ENCODE data around the gene ENTHD1. TPM values are rescaled to one million over a fixed set of nuclear protein-coding genes. Genes with fewer than 3 reads are reported as not detected.

Gene ENTHD1
- total RNA-seq, 2 experiments from 2014 or later = 0.07 to 0.21 TPM

- Mint-ChIP-seq H3K4me3 (no peak overlapping the region), H3K36me3 (ENCODE audit: low read depth) (no peaks in the 10 kb centered on the region), H3K4me1 (peaks cover 2% of the 10 kb centered on the region), H3K27ac (no peak overlapping the region), H3K27me3 (peaks cover 19% of the 10 kb centered on the region), H3K9me3 (no peaks in the 10 kb centered on the region)
- CTCF ChIA-PET = interaction anchor here (1.6 kb wide), 1 partner anchor 12 kb away, joined by 3 read pairs; no protein-coding TSS in a partner anchor
- POLR2A ChIA-PET = no interaction called here
- no peak for DNase-seq
These were observed 73.3 kb downstream of the ENTHD1 start for GRCh38 chr22:39820256-39820655.

- DNase-seq = no peak
- no peak overlapping the region for H3K4me3 Mint-ChIP-seq
- H3K9me3 Mint-ChIP-seq = no peaks in the 10 kb centered on the region
- no peaks in the 10 kb centered on the region for H3K36me3 Mint-ChIP-seq (ENCODE audit: low read depth)
- H3K27ac Mint-ChIP-seq = no peak overlapping the region
- CTCF ChIA-PET = interaction anchor here (0.6 to 1.6 kb wide), 4 partner anchors 11 to 557 kb away, joined by 3 to 4 read pairs (median 3); no protein-coding TSS in a partner anchor
- H3K27me3 Mint-ChIP-seq = peaks cover 17% of the 10 kb centered on the region
- POLR2A ChIA-PET = no interaction called here
- H3K4me1 Mint-ChIP-seq = no peaks in the 10 kb centered on the region
These were observed 74.1 kb downstream of the ENTHD1 start for GRCh38 chr22:39819429-39819828.

DNA sequence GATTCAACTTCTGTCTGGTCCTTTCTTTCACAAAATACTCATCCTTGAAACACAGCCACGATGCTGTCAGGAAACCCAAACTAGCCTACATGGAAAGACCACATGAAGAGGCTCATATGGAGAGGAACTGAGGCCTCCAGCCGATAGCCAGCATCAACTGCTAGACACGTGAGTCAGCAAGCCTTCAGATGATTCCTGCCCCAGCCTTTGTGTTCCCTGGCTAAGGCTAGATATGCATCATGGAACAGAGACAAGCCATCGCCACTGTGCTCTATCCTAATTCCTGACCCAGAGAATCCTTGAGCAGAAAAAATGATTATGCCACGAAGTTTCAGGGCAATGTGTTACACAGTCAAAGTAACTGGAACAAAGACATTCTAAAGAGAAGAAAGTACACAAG is 75.5 kb downstream of the ENTHD1 start:
- POLR2A ChIA-PET = no interaction called here
- H3K36me3 Mint-ChIP-seq (ENCODE audit: low read depth) = no peaks in the 10 kb centered on the region
- peaks cover 16% of the 10 kb centered on the region for H3K27me3 Mint-ChIP-seq
- no peaks in the 10 kb centered on the region for H3K4me1 Mint-ChIP-seq
- CTCF ChIA-PET = interaction anchor here (1.1 kb wide), 1 partner anchor 558 kb away, joined by 4 read pairs; no protein-coding TSS in a partner anchor
- no peak for DNase-seq
- no peaks in the 10 kb centered on the region for H3K9me3 Mint-ChIP-seq
- no peak overlapping the region for H3K27ac Mint-ChIP-seq
- no peak overlapping the region for H3K4me3 Mint-ChIP-seq

GRCh38 chr22:39815932-39816331 is 77.6 kb downstream of the ENTHD1 start:
- POLR2A ChIA-PET = no interaction called here
- H3K27ac Mint-ChIP-seq = no peak overlapping the region
- no peak for DNase-seq
- H3K4me3 Mint-ChIP-seq = no peak overlapping the region
- no peaks in the 10 kb centered on the region for H3K36me3 Mint-ChIP-seq (ENCODE audit: low read depth)
- CTCF ChIA-PET = no interaction called here
- no peaks in the 10 kb centered on the region for H3K4me1 Mint-ChIP-seq
- no peaks in the 10 kb centered on the region for H3K9me3 Mint-ChIP-seq
- H3K27me3 Mint-ChIP-seq = peaks cover 12% of the 10 kb centered on the region

DNA sequence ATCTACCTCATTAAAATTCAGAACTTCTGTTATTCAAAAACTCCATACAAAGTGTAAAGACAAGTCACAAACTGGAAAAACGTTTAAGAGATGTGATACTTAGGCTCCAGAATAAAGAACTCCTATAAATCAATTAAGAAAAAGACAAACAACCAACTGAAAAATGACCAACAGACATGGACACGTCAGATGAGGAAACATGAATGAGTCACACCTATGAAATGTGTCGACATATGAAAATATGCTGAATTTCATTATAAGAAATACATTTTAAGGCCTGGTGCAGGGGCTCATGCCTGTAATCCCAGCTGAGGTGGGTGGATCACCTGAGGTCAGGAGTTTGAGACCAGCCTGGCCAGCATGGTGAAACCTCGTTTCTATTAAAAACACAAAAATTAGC is 78.7 kb downstream of the ENTHD1 start:
- DNase-seq = no peak
- H3K4me1 Mint-ChIP-seq = peaks cover 4% of the 10 kb centered on the region
- peaks cover 9% of the 10 kb centered on the region for H3K27me3 Mint-ChIP-seq
- no peaks in the 10 kb centered on the region for H3K9me3 Mint-ChIP-seq
- H3K36me3 Mint-ChIP-seq (ENCODE audit: low read depth) = no peaks in the 10 kb centered on the region
- ChIA-PET POLR2A (no interaction called here), CTCF (no interaction called here)
- no peak overlapping the region for H3K27ac Mint-ChIP-seq
- H3K4me3 Mint-ChIP-seq = no peak overlapping the region

DNA sequence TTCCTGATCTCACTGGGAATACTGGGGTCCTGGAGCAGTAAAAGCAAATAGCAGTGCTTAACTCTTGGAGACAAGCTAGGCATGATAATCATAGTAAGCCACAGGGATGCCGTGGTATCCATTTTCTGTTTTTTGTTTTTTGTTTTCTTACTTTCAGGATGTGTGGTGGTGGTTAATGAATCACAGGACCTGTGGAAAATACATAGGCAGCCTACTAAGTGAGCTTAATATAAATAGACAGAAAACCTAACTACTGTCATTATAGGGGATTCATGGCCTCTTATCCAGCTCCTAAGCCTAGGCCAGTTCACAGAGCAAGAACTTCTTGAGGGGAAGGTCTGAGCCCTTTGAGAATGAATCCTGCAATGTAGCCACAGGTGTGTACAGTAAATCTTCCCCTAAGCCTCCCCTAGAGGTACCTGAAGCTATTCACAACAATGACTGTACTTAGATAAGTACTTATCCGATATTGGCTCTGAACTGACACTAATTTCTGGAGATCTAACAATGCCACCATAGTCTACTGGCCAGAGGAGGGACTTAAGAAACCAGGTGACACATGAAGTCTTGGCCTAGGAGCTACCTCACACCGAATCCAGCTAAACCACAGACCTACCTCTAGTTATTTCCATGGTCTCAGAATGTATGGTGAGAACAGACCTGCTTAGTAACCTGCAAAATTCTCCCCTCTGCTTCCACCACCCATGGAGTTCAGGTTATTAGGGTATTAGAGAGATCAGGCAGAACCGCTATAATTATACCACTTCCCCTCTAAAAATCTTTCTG is 83.6 kb downstream of the ENTHD1 start:
- no peaks in the 10 kb centered on the region for H3K36me3 Mint-ChIP-seq (ENCODE audit: low read depth)
- ChIA-PET CTCF (interaction anchor here (0.6 to 1.8 kb wide), 3 partner anchors 10 to 158 kb away, joined by 3 to 8 read pairs (median 3); no protein-coding TSS in a partner anchor), POLR2A (interaction anchor here (0.6 kb wide), 1 partner anchor 133 kb away, joined by 3 read pairs; no protein-coding TSS in a partner anchor)
- H3K27me3 Mint-ChIP-seq = peaks cover 2% of the 10 kb centered on the region
- no peak overlapping the region for H3K27ac Mint-ChIP-seq
- peaks cover 30% of the 10 kb centered on the region for H3K4me1 Mint-ChIP-seq
- no peak for DNase-seq
- H3K4me3 Mint-ChIP-seq = no peak overlapping the region
- H3K9me3 Mint-ChIP-seq = no peaks in the 10 kb centered on the region

DNA sequence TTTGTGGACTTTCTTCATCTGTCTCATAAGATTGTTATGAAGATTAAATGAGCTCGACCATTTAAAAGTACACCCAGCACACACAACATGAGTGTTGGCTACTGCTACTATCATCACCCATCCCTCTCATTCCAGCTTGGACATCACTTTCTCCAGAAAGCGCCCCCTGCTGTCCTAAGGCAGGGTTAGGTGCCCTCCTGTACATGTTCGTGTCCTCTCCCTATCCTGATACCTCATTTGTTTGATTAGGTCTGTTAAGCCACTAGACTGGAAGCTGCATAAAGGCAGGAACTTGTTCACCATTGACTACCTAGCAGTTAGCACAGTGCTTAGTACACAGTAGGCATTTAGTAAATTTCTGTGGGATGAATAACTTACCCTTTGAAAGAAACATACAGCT is 85.5 kb downstream of the ENTHD1 start:
- H3K36me3 Mint-ChIP-seq (ENCODE audit: low read depth) = no peaks in the 10 kb centered on the region
- DNase-seq = no peak
- H3K27me3 Mint-ChIP-seq = peaks cover 6% of the 10 kb centered on the region
- H3K27ac Mint-ChIP-seq = no peak overlapping the region
- ChIA-PET POLR2A (no interaction called here), CTCF (interaction anchor here (1.0 kb wide), 1 partner anchor 12 kb away, joined by 3 read pairs; no protein-coding TSS in a partner anchor)
- peaks cover 3% of the 10 kb centered on the region for H3K9me3 Mint-ChIP-seq
- H3K4me1 Mint-ChIP-seq = peaks cover 31% of the 10 kb centered on the region
- H3K4me3 Mint-ChIP-seq = no peak overlapping the region

- Mint-ChIP-seq H3K9me3 (peaks cover 3% of the 10 kb centered on the region), H3K27me3 (peaks cover 10% of the 10 kb centered on the region), H3K4me3 (no peak overlapping the region), H3K36me3 (ENCODE audit: low read depth) (no peaks in the 10 kb centered on the region), H3K27ac (no peak overlapping the region), H3K4me1 (peaks cover 31% of the 10 kb centered on the region)
- ChIA-PET CTCF (interaction anchor here (0.6 to 1.3 kb wide), 2 partner anchors 16 to 181 kb away, joined by 4 read pairs; no protein-coding TSS in a partner anchor), POLR2A (no interaction called here)
- DNase-seq = no peak
These were observed 87.5 kb downstream of the ENTHD1 start for GRCh38 chr22:39806109-39806508.

GRCh38 chr22:39805117-39805516 is 88.4 kb downstream of the ENTHD1 start:
- no peak overlapping the region for H3K4me3 Mint-ChIP-seq
- peaks cover 10% of the 10 kb centered on the region for H3K27me3 Mint-ChIP-seq
- ChIA-PET CTCF (interaction anchor here (0.6 to 2.3 kb wide), 3 partner anchors 28 to 182 kb away, joined by 3 to 6 read pairs (median 4); no protein-coding TSS in a partner anchor), POLR2A (no interaction called here)
- no peaks in the 10 kb centered on the region for H3K36me3 Mint-ChIP-seq (ENCODE audit: low read depth)
- H3K9me3 Mint-ChIP-seq = peaks cover 6% of the 10 kb centered on the region
- H3K27ac Mint-ChIP-seq = no peak overlapping the region
- peaks cover 29% of the 10 kb centered on the region for H3K4me1 Mint-ChIP-seq
- no peak for DNase-seq

GRCh38 chr22:39802682-39803081 is 90.9 kb downstream of the ENTHD1 start:
- peaks cover 16% of the 10 kb centered on the region for H3K4me1 Mint-ChIP-seq
- CTCF ChIA-PET = no interaction called here
- peaks cover 4% of the 10 kb centered on the region for H3K36me3 Mint-ChIP-seq (ENCODE audit: low read depth)
- no peak overlapping the region for H3K4me3 Mint-ChIP-seq
- POLR2A ChIA-PET = no interaction called here
- no peak for DNase-seq
- peaks cover 10% of the 10 kb centered on the region for H3K27me3 Mint-ChIP-seq
- no peak overlapping the region for H3K27ac Mint-ChIP-seq
- peaks cover 19% of the 10 kb centered on the region for H3K9me3 Mint-ChIP-seq

DNA sequence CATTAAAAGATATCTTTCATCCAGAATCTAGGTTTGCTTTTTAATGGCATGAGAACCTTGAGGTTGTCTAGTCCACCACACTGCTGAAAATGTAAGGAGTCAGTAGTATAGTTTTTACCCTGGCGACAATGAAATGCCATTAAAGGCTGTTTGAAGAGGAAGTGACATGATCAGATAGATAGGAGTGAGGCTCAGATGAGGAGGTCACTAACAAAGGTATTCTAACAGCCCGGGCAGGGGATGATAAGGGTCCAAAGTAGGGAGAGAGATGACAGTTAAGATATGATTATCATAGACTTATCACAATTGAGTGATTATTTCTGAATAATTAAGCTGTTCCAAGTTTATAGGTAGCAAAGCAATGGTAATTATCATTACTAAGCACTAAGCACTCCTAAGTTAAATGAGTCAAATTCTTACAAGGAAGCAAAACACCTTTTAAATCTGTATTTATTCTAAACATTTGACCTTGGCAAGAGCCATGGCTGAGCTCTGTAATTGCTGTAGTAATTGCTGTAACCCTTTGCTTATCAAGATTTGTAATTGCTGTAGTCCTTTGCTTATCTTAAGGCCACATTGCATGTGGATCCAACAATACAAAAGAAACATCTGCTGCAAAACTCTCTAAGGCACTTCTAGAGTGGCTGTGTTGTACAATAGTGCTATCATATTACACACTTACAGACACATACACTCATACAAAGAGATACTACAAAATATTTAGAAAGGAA is 92.6 kb downstream of the ENTHD1 start:
- no peak for DNase-seq
- peaks cover 10% of the 10 kb centered on the region for H3K4me1 Mint-ChIP-seq
- peaks cover 8% of the 10 kb centered on the region for H3K36me3 Mint-ChIP-seq (ENCODE audit: low read depth)
- no peak overlapping the region for H3K4me3 Mint-ChIP-seq
- H3K27ac Mint-ChIP-seq = no peak overlapping the region
- peaks cover 33% of the 10 kb centered on the region for H3K9me3 Mint-ChIP-seq
- POLR2A ChIA-PET = no interaction called here
- peaks cover 13% of the 10 kb centered on the region for H3K27me3 Mint-ChIP-seq
- CTCF ChIA-PET = interaction anchor here (0.6 to 2.3 kb wide), 5 partner anchors 9 to 731 kb away, joined by 3 to 8 read pairs (median 3); no protein-coding TSS in a partner anchor

DNA sequence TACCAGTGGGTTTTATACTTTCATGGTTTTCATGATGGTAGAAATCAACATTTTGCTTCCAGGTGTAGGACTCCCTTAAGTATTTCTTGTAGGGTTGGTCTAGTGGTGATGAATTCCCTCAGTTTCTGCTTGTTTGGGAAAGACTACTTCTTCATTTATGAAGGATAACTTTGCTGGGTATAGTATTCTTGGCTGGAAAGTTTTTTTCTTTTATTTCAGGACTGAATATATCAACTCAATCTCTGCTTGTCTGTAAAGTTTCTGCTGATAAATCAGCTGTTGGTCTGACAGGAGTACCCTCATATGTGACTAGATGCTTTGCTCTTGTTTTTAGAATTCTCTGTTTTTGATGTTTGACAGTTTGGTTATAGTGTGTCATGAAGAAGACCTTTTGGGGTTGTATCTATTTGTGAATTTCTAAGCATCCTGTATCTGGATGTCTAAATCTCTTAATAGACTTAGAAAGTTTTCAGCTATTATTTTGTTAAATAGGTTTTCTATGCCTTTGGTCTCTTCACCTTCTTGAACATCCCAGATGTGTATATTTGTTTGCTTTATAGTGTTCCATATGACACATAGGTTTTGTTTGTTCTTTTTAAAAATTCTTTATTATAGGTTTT is 95.9 kb downstream of the ENTHD1 start:
- Mint-ChIP-seq H3K36me3 (ENCODE audit: low read depth) (peaks cover 8% of the 10 kb centered on the region), H3K9me3 (peaks cover 43% of the 10 kb centered on the region), H3K27ac (no peak overlapping the region), H3K27me3 (peaks cover 12% of the 10 kb centered on the region), H3K4me3 (no peak overlapping the region), H3K4me1 (no peaks in the 10 kb centered on the region)
- no peak for DNase-seq
- ChIA-PET CTCF (no interaction called here), POLR2A (no interaction called here)

DNA sequence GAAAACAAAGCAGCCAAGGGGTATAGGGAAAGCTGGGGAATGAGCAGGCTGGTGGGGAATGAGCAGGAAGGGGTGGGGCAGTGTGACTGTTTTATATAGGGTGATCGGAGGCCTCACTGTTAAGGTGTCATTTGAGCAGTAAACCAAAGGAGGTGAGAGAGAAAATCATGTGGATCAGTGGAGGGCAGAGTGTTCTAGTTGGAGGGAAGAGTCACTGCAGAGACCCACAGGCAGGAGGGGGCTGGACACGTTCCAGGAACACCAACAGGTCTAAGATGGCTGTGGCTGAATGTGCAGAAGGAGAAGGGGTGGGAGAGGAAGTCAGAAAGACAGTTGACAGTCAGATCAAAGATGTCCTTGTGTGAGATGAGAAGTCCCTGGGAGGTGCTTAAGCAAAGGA is 103.8 kb downstream of the ENTHD1 start:
- ChIA-PET POLR2A (no interaction called here), CTCF (no interaction called here)
- no peaks in the 10 kb centered on the region for H3K36me3 Mint-ChIP-seq (ENCODE audit: low read depth)
- H3K4me1 Mint-ChIP-seq = peaks cover 7% of the 10 kb centered on the region
- no peak overlapping the region for H3K27ac Mint-ChIP-seq
- H3K9me3 Mint-ChIP-seq = peaks cover 9% of the 10 kb centered on the region
- H3K27me3 Mint-ChIP-seq = peaks cover 3% of the 10 kb centered on the region
- no peak for DNase-seq
- H3K4me3 Mint-ChIP-seq = no peak overlapping the region

Measured in activated CD4-positive, alpha-beta T cell treated with anti-CD3 and anti-CD28 coated beads, Interleukin-2, amount 10 ng/mL, durations not matched to agents 7 days and 5 days (primary cell).